SK-N-SH (cell line): ENCODE measurements around the gene MYPOP. TPM values are rescaled to one million over a fixed set of nuclear protein-coding genes. Genes with fewer than 3 reads are reported as not detected.

Source experiments
- CTCF ChIA-PET: fragments of 300-600, 350-600 bp; formaldehyde crosslinking; extraction: SDS; loops from one replicate; lab custom pipeline; 2021; lab: Yijun Ruan, JAX
- POLR2A ChIA-PET: fragments of 350-600 bp; sonication (Branson Sonifier 250); formaldehyde crosslinking; extraction: SDS; loops from one replicate; lab custom pipeline; 2020; ENCODE audit warnings: antibody characterized with exemption, inconsistent platforms; lab: Yijun Ruan, JAX
- DNase-seq: peaks from one replicate; pipeline ENCODE4 v3.0.0; 2012
- H2AFZ ChIP-seq: fragments of 200-600 bp; sonication (generic); 2 replicates; pipeline ENCODE4 v1.8.1; 2016; ENCODE audit warnings: antibody characterized with exemption, mild to moderate bottlenecking, low read depth
- H3F3A ChIP-seq: fragments of 200-600 bp; sonication (generic); replicated peaks from 2 replicates; pipeline ENCODE3; 2016; ENCODE audit warnings: antibody characterized with exemption, mild to moderate bottlenecking; ENCODE audit not compliant: insufficient read depth
- H3K27ac ChIP-seq, 2 experiments: fragments of 200-500 bp in 1 of 2; fragments of 200-600 bp in 1 of 2; sonication (Bioruptor generic) in 1 of 2; sonication (generic), shearing (Covaris generic) in 1 of 2; 2 replicates each; pipeline versions ENCODE4 v1.5.1 to v1.6.1; 2014 to 2016; ENCODE audit warnings: low read depth in 2 of 2, inconsistent platforms in 1 of 2, low read length in 1 of 2, mild to moderate bottlenecking in 1 of 2, mixed read lengths in 1 of 2
- H3K27me3 ChIP-seq: fragments of 200-600 bp; sonication (generic), shearing (Covaris generic); 2 replicates; pipeline ENCODE4 v1.6.1; 2016; ENCODE audit warnings: mixed run types; ENCODE audit not compliant: insufficient read depth
- H3K36me3 ChIP-seq, 2 experiments: fragments of 200-500 bp in 1 of 2; fragments of 200-600 bp in 1 of 2; sonication (Bioruptor generic) in 1 of 2; sonication (generic) in 1 of 2; replicated peaks in 1 of 2; 2 replicates each; pipeline versions ENCODE3 to v1.5.1; 2014 to 2016; ENCODE audit warnings: low read length in 1 of 2, mild to moderate bottlenecking in 1 of 2; ENCODE audit not compliant: insufficient read depth in 2 of 2, control insufficient read depth in 1 of 2
- H3K4me1 ChIP-seq, 2 experiments: fragments of 200-500 bp in 1 of 2; fragments of 200-600 bp in 1 of 2; sonication (Bioruptor generic) in 1 of 2; sonication (generic), shearing (Covaris generic) in 1 of 2; 2 replicates each; pipeline versions ENCODE4 v1.5.1 to v1.6.1; 2014 to 2016; ENCODE audit warnings: low read depth in 1 of 2, low read length in 1 of 2, mixed run types in 1 of 2; ENCODE audit not compliant: insufficient read depth in 2 of 2, control insufficient read depth in 1 of 2
- H3K4me2 ChIP-seq: fragments of 200-600 bp; sonication (generic), shearing (Covaris generic); 2 replicates; pipeline ENCODE4 v1.6.1; 2017; ENCODE audit warnings: mixed run types
- H3K4me3 ChIP-seq, 2 experiments: fragments of 200-500 bp in 1 of 2; fragments of 200-600 bp in 1 of 2; sonication (Bioruptor generic) in 1 of 2; sonication (generic), shearing (Covaris generic) in 1 of 2; 2 replicates each; pipeline versions ENCODE4 v1.5.1 to v1.8.1; 2014 to 2016; ENCODE audit warnings: low read depth in 2 of 2, inconsistent platforms in 1 of 2, low read length in 1 of 2, mild to moderate bottlenecking in 1 of 2, mixed read lengths in 1 of 2, moderate library complexity in 1 of 2
- H3K79me2 ChIP-seq: fragments of 200-600 bp; sonication (generic); 2 replicates; pipeline ENCODE4 v1.8.1; 2017; ENCODE audit warnings: mild to moderate bottlenecking; ENCODE audit not compliant: insufficient read depth
- H3K9ac ChIP-seq: fragments of 200-600 bp; sonication (generic); 2 replicates; pipeline ENCODE4 v1.6.1; 2017; ENCODE audit warnings: mixed run types
- H3K9me2 ChIP-seq: fragments of 200-600 bp; sonication (generic); 2 replicates; pipeline ENCODE4 v1.6.1; 2017; ENCODE audit warnings: mixed run types
- H3K9me3 ChIP-seq: fragments of 200-600 bp; sonication (generic); 2 replicates; pipeline ENCODE4 v1.6.1; 2017; ENCODE audit warnings: mixed run types, mild to moderate bottlenecking, moderate library complexity
- H4K20me1 ChIP-seq: fragments of 200-600 bp; sonication (generic); 2 replicates; pipeline ENCODE4 v1.6.1; 2017; ENCODE audit warnings: mild to moderate bottlenecking, mixed run types; ENCODE audit not compliant: insufficient read depth
- CHD2 ChIP-seq: fragments of 150-350 bp; IDR thresholded peaks from 2 replicates; pipeline ENCODE4 v1.6.1; 2018; ENCODE audit warnings: low read length; ENCODE audit not compliant: partially characterized antibody
- ELF1 ChIP-seq: IDR thresholded peaks from 2 replicates; pipeline ENCODE4 v1.4.0; 2012
- EZH2phosphoT487 ChIP-seq: fragments of 200-600 bp; sonication (generic); IDR thresholded peaks from 2 replicates; pipeline ENCODE4 v1.6.1; 2017; ENCODE audit warnings: low read depth, mixed run types, mild to moderate bottlenecking, antibody characterized with exemption, moderate library complexity, borderline replicate concordance
- FOSL2 ChIP-seq: IDR thresholded peaks from 2 replicates; pipeline ENCODE4 v1.4.0; 2012; ENCODE audit warnings: low read depth, mild to moderate bottlenecking, moderate library complexity, borderline replicate concordance
- FOXM1 ChIP-seq: IDR thresholded peaks from 2 replicates; pipeline ENCODE4 v1.4.0; 2012; ENCODE audit warnings: low read depth, mild to moderate bottlenecking
- GABPA ChIP-seq: IDR thresholded peaks from 2 replicates; pipeline ENCODE4 v1.4.0; 2012; ENCODE audit warnings: low read depth, mild to moderate bottlenecking
- MXI1 ChIP-seq: IDR thresholded peaks from 2 replicates; pipeline ENCODE4 v1.6.1; 2012; ENCODE audit warnings: mild to moderate bottlenecking, low read depth, low read length, improper control_type of control experiment
- POLR2AphosphoS5 ChIP-seq: IDR thresholded peaks from 2 replicates; pipeline ENCODE4 v1.6.1; 2012; ENCODE audit warnings: low read depth, low read length
- RXRA ChIP-seq: IDR thresholded peaks from 2 replicates; pipeline ENCODE4 v1.4.0; 2012; ENCODE audit warnings: low read depth, mild to moderate bottlenecking, borderline replicate concordance
- SIN3A ChIP-seq: IDR thresholded peaks from 2 replicates; pipeline ENCODE4 v1.6.1; 2012; ENCODE audit warnings: low read depth, mild to moderate bottlenecking, low read length, moderate library complexity, borderline replicate concordance
- TAF1 ChIP-seq: IDR thresholded peaks from 2 replicates; pipeline ENCODE4 v1.6.1; 2012; ENCODE audit warnings: low read depth, mild to moderate bottlenecking, low read length, moderate library complexity, borderline replicate concordance
- YY1 ChIP-seq: IDR thresholded peaks from 2 replicates; pipeline ENCODE4 v1.4.0; 2012; ENCODE audit warnings: low read depth, mild to moderate bottlenecking
- WGBS: methylation state at CpG from one replicate; pipeline ENCODE4 v1.1.6; 2017; ENCODE audit warnings: low lambda C conversion rate; 5-methylcytosine and 5-hydroxymethylcytosine counted together
- polyA plus RNA-seq, 3 experiments: library from polyadenylated mRNA; depleted of rRNA; stranded (reverse); fragments of >200 nt; gene quantifications; 2 replicates each; pipeline ENCODE4 v1.2.3, GENCODE V29; 2012
- TF ChIP-seq, protein P1 (sequence below): IDR thresholded peaks from 2 replicates; pipeline ENCODE4; 2012
- TF ChIP-seq, protein P2 (sequence below): IDR thresholded peaks from 2 replicates; pipeline ENCODE4 v1.4.0; 2012; ENCODE audit warnings: low read depth, borderline replicate concordance
- TF ChIP-seq, protein P3 (sequence below): fragments of 200-600 bp; sonication (generic); IDR thresholded peaks from 2 replicates; pipeline ENCODE4 v1.6.1; 2017; ENCODE audit warnings: antibody characterized with exemption, mild to moderate bottlenecking, moderate library complexity
- TF ChIP-seq, protein P4 (sequence below): IDR thresholded peaks from 2 replicates; pipeline ENCODE4 v1.4.0; 2012; ENCODE audit warnings: low read depth, borderline replicate concordance

The MYPOP gene
- polyA plus RNA-seq, 1 of the 3 experiments (the other 2 are of a cell fraction), result 5.1 TPM

DNA sequence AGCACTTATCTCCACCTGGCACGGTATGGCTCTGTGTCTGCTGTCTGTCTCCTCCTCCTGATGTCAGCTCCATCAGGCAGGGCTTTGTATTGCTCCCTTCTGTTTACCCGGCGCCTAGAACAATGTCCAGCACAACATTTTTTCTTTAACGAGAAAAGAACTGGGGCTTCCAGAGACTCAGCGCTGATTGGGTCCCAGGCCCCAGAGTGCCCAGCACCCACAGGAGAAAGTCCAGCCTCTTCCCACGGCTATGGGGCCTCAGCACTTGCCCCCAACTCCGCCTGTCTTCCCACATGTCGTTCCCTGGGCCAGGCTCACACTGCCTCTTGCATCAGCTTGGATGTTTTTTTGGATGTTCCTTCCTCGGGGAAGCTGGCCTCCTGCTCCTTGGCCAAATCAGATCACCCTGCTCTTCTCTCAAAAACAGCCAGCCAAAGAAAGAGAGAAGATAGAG lies 6.9 kb downstream of the MYPOP start:
- no peak overlapping the region for H3K27ac ChIP-seq
- H3K9me3 ChIP-seq, result no peaks in the 10 kb centered on the region
- no peak overlapping the region for H3K9ac ChIP-seq
- H3K4me2 ChIP-seq, result no peak overlapping the region
- H3K4me1 ChIP-seq, result no peaks in the 10 kb centered on the region; a peak in 1 of 4 replicates
- H2AFZ ChIP-seq, result no peak overlapping the region
- no peaks in the 10 kb centered on the region; the same call in 1 of the 2 replicates for H3K79me2 ChIP-seq
- H3K27me3 ChIP-seq, result no peaks in the 10 kb centered on the region
- peaks cover 8 to 19% of the 10 kb centered on the region in 2 experiments for H3K36me3 ChIP-seq
- H3F3A ChIP-seq, result peaks cover 4% of the 10 kb centered on the region
- no peak for TF ChIP-seq ELF1
- no peaks in the 10 kb centered on the region for H4K20me1 ChIP-seq
- H3K9me2 ChIP-seq, result no peaks in the 10 kb centered on the region
- DNase-seq, result no peak
- WGBS, result 91% methylated on average over 9 of the region's 9 CpGs
- CTCF ChIA-PET, result interaction anchor here (1.5 kb wide), 1 partner anchor 13 kb away, joined by 4 read pairs; no protein-coding TSS in a partner anchor
- POLR2A ChIA-PET, result no interaction called here
- no peak overlapping the region for H3K4me3 ChIP-seq

DNA sequence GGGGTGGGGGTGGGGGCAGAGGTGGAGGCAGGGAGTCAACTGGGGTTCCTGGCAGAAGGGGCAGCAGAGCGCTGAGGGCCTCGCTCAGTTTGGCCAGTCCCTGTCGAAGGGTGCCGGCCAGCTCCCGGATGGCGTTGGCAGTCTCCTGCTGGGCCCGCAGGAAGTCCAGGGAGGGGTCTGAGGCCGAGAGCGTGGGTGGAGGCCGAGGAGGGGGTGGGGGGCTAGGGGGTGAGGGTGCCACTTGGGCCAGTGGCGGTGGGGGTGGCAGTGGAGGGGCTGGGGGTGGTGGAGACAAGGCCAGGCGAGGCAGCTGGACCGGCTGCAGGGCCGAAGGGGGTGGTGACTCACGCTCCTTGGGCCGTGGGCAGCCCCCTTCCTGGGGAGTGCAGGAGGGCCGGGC lies 11.5 kb downstream of the MYPOP start:
- H3K9ac ChIP-seq, result no peak overlapping the region
- TF ChIP-seq YY1, result no peak
- no peak for TF ChIP-seq TAF1
- no peak for TF ChIP-seq SIN3A
- no peak for TF ChIP-seq RXRA
- TF ChIP-seq EZH2phosphoT487, result no peak
- TF ChIP-seq MXI1, result no peak
- no peak for TF ChIP-seq FOSL2
- TF ChIP-seq FOXM1, result no peak
- TF ChIP-seq, protein P1, sequence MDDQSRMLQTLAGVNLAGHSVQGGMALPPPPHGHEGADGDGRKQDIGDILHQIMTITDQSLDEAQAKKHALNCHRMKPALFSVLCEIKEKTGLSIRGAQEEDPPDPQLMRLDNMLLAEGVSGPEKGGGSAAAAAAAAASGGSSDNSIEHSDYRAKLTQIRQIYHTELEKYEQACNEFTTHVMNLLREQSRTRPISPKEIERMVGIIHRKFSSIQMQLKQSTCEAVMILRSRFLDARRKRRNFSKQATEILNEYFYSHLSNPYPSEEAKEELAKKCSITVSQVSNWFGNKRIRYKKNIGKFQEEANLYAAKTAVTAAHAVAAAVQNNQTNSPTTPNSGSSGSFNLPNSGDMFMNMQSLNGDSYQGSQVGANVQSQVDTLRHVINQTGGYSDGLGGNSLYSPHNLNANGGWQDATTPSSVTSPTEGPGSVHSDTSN, result no peak
- TF ChIP-seq ELF1, result no peak
- TF ChIP-seq GABPA, result no peak
- TF ChIP-seq, protein P2, sequence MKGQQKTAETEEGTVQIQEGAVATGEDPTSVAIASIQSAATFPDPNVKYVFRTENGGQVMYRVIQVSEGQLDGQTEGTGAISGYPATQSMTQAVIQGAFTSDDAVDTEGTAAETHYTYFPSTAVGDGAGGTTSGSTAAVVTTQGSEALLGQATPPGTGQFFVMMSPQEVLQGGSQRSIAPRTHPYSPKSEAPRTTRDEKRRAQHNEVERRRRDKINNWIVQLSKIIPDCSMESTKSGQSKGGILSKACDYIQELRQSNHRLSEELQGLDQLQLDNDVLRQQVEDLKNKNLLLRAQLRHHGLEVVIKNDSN, result no peak
- TF ChIP-seq, protein P3, sequence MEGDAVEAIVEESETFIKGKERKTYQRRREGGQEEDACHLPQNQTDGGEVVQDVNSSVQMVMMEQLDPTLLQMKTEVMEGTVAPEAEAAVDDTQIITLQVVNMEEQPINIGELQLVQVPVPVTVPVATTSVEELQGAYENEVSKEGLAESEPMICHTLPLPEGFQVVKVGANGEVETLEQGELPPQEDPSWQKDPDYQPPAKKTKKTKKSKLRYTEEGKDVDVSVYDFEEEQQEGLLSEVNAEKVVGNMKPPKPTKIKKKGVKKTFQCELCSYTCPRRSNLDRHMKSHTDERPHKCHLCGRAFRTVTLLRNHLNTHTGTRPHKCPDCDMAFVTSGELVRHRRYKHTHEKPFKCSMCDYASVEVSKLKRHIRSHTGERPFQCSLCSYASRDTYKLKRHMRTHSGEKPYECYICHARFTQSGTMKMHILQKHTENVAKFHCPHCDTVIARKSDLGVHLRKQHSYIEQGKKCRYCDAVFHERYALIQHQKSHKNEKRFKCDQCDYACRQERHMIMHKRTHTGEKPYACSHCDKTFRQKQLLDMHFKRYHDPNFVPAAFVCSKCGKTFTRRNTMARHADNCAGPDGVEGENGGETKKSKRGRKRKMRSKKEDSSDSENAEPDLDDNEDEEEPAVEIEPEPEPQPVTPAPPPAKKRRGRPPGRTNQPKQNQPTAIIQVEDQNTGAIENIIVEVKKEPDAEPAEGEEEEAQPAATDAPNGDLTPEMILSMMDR, result no peak
- TF ChIP-seq POLR2AphosphoS5, result no peak
- TF ChIP-seq CHD2, result no peak
- TF ChIP-seq, protein P4, sequence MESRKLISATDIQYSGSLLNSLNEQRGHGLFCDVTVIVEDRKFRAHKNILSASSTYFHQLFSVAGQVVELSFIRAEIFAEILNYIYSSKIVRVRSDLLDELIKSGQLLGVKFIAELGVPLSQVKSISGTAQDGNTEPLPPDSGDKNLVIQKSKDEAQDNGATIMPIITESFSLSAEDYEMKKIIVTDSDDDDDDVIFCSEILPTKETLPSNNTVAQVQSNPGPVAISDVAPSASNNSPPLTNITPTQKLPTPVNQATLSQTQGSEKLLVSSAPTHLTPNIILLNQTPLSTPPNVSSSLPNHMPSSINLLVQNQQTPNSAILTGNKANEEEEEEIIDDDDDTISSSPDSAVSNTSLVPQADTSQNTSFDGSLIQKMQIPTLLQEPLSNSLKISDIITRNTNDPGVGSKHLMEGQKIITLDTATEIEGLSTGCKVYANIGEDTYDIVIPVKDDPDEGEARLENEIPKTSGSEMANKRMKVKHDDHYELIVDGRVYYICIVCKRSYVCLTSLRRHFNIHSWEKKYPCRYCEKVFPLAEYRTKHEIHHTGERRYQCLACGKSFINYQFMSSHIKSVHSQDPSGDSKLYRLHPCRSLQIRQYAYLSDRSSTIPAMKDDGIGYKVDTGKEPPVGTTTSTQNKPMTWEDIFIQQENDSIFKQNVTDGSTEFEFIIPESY, result no peak
- TF ChIP-seq, all 33 proteins: peak for 0
- H3K27me3 ChIP-seq, result no peaks in the 10 kb centered on the region
- no peak overlapping the region for H3K27ac ChIP-seq
- 89% methylated on average over 7 of the region's 17 CpGs for WGBS
- H4K20me1 ChIP-seq, result no peaks in the 10 kb centered on the region
- H3F3A ChIP-seq, result peaks cover 20% of the 10 kb centered on the region
- H3K79me2 ChIP-seq, result no peaks in the 10 kb centered on the region; the same call in 1 of the 2 replicates
- POLR2A ChIA-PET, result no interaction called here
- no peak for DNase-seq
- CTCF ChIA-PET, result interaction anchor here (3.4 kb wide), 1 partner anchor 74 kb away, joined by 12 read pairs; no protein-coding TSS in a partner anchor
- peaks cover 0 to 10% of the 10 kb centered on the region in 2 experiments for H3K36me3 ChIP-seq
- peaks cover 0 to 5% of the 10 kb centered on the region in 2 experiments; a peak in 1 of 4 replicates for H3K4me1 ChIP-seq
- H3K4me3 ChIP-seq, result no peak overlapping the region
- H3K9me2 ChIP-seq, result no peaks in the 10 kb centered on the region
- no peak overlapping the region for H3K4me2 ChIP-seq
- H3K9me3 ChIP-seq, result no peaks in the 10 kb centered on the region
- no peak overlapping the region for H2AFZ ChIP-seq
